ENCODE results near the gene RNF138.

Gene RNF138

GRCh38 chr18:32177530-32177929 is 85.9 kb downstream of the RNF138 start:
- DNase-seq = no peak

All from DMS79 treated with DMSO at 0.1 percent for 48 hours (cell line).